ENCODE data around the gene ZNF746. TPM values are rescaled to one million over a fixed set of nuclear protein-coding genes. Genes with fewer than 3 reads are reported as not detected.
A peak's percentile ranks its signal among the peaks of the same experiment; 100 is the strongest.

ZNF746 gene
- total and polyA plus RNA-seq, 9 of the 15 experiments (the other 6 are each of a cell fraction or from before 2014, with no cell fraction given): 1.7 to 31.6 (median 13.3) TPM

GRCh38 chr7:149427893-149428292 is 69.7 kb downstream of the ZNF746 start:
- intact Hi-C loops (cut with micrococcal nuclease) (loop anchor here (10.0 kb wide), 1 partner anchor 197 kb away; no protein-coding TSS in a partner anchor), in situ Hi-C loops (cut with MboI) (no loop called here)
- TF ChIP-seq ESRRA (IDR thresholded peaks at IDR 0.05; ENCODE audit: borderline replicate concordance, low read depth) (peak; percentile 47), RBM25 (IDR thresholded peaks at IDR 0.05; ENCODE audit: low read depth, low read length, severe bottlenecking) (peak; percentile 53), RCOR1 (IDR thresholded peaks at IDR 0.05; ENCODE audit: borderline replicate concordance in 1 of 2, low read depth in 2 of 2, low read length in 2 of 2) (no peak), RBM14 (IDR thresholded peaks at IDR 0.05; ENCODE audit: borderline replicate concordance, insufficient read depth, low read depth, low read length) (no peak)
- Histone ChIP-seq H3K27ac (ENCODE audit: extremely low read depth, low read depth, low read length) (no peak overlapping the region), H3K9ac (ENCODE audit: insufficient read depth in 1 of 2, low read depth in 2 of 2, low read length in 2 of 2) (no peak overlapping the region), H2AFZ (ENCODE audit: low read depth, low read length) (no peak overlapping the region), H3K4me1 (replicated peaks in 1 of 2; ENCODE audit: control insufficient read depth in 2 of 2, insufficient read depth in 2 of 2, low read length in 2 of 2) (peaks cover 0 to 7% of the 10 kb centered on the region in 2 experiments; a peak in 3 of 5 replicates), H3K79me2 (ENCODE audit: control insufficient read depth, insufficient read depth, low read length) (no peaks in the 10 kb centered on the region), H4K20me1 (replicated peaks; ENCODE audit: control insufficient read depth, insufficient read depth, low read length) (no peaks in the 10 kb centered on the region), H3K27me3 (ENCODE audit: control insufficient read depth in 2 of 2, insufficient read depth in 2 of 2, low read length in 2 of 2) (no peaks in the 10 kb centered on the region), H3K36me3 (ENCODE audit: control insufficient read depth, insufficient read depth, low read length) (peaks cover 19% of the 10 kb centered on the region; the same call in 1 of the 3 replicates), H3K4me3 (no peak overlapping the region), H3K4me2 (ENCODE audit: insufficient read depth, low read length) (no peak overlapping the region), H3K9me1 (ENCODE audit: control insufficient read depth, insufficient read depth, low read length) (no peaks in the 10 kb centered on the region), H3K9me3 (replicated peaks; ENCODE audit: control insufficient read depth, insufficient read depth, low read depth, low read length) (no peaks in the 10 kb centered on the region)
- ATAC-seq (no peak), DNase-seq (ENCODE audit: extremely low read depth in 1 of 4, low spot score in 3 of 4) (no peak), FAIRE-seq (peak; percentile 51)
- whole genome bisulfite sequencing (ENCODE audit: insufficient coverage, low coverage, missing lambda C conversion rate): 48% methylated on average over 2 of the region's 2 CpGs
- POLR2A ChIA-PET: interaction anchor here (1.0 to 1.2 kb wide), 2 partner anchors 67 to 281 kb away, joined by 3 to 5 read pairs; partner anchors contain the start of gene ZNF398
- BruUV-seq (replicated peaks): no TSS peak
- CTCF ChIA-PET (ENCODE audit: low intra/inter-chr PET ratio): no interaction called here

Measured in K562 (cell line).